ENCODE results near the gene GOLIM4.

DNA sequence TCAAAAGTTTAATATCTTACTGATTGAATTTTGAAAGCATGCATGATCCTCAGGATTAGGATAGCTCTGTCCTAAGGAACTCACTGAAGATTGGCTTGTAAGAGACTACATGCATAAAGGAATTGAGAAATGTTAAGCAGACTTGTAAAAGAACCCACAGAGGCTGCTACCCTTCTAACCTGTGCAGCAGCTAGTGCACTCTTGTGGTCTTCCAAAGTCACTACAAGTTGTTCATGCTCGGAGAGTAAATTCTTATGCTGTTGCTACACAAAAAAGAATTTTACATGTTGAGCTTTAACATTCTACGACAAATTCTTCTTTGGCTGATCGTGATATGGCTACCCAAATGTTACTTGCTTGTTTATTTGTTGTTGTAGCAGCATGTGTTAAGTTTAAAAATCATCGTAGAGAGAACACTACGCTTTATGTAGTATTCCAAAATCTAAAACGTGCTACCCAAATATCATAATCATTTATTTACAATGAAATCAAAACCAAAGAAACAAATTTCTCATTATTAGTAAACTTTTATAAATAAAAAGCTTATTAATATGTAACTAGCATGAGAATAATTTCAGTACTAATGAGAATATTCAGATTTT is 55.0 kb downstream of the GOLIM4 start:
- no peak for TF ChIP-seq ZNF565 (CRISPR knock-in tag; conservative IDR thresholded peaks at IDR 0.05; ENCODE audit: low read depth)
- no peak for TF ChIP-seq ZNF8 (CRISPR knock-in tag; IDR thresholded peaks at IDR 0.05)
- TF ChIP-seq, protein P1, sequence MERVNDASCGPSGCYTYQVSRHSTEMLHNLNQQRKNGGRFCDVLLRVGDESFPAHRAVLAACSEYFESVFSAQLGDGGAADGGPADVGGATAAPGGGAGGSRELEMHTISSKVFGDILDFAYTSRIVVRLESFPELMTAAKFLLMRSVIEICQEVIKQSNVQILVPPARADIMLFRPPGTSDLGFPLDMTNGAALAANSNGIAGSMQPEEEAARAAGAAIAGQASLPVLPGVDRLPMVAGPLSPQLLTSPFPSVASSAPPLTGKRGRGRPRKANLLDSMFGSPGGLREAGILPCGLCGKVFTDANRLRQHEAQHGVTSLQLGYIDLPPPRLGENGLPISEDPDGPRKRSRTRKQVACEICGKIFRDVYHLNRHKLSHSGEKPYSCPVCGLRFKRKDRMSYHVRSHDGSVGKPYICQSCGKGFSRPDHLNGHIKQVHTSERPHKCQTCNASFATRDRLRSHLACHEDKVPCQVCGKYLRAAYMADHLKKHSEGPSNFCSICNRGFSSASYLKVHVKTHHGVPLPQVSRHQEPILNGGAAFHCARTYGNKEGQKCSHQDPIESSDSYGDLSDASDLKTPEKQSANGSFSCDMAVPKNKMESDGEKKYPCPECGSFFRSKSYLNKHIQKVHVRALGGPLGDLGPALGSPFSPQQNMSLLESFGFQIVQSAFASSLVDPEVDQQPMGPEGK (CRISPR knock-in tag; IDR thresholded peaks at IDR 0.05; ENCODE audit: borderline replicate concordance) = no peak
- TF ChIP-seq ZNF70 (CRISPR knock-in tag; IDR thresholded peaks at IDR 0.05) = no peak
- no peak for TF ChIP-seq RARB (CRISPR knock-in tag; IDR thresholded peaks at IDR 0.05)

All from SK-N-SH treated with all-trans-retinoic acid at 6 μM for 48 hours (cell line).